C1 segment of cervical spinal cord (tissue), 14 donors: ENCODE results near the gene HINT3.
"Not testable (repeated sequence)": the region's sequence is repeated elsewhere in the genome, so short reads cannot be mapped to it uniquely, and the experiment has no call there.

Source experiments
- DNase-seq, 14 donors: peaks; one replicate each; lab custom pipeline; 2025; lab: John Stamatoyannopoulos, UW

HINT3 gene

GRCh38 chr6:125956506-125957390 is at the start of gene HINT3:
HINT3 (plus strand) TSS chr6:125956770; CDS start chr6:125956978, 208 bp downstream.
- peak; percentile 65 to 96 (median 90) for DNase-seq

GRCh38 chr6:125910527-125910926 is 46.0 kb upstream of the HINT3 start:
- DNase-seq = no peak

GRCh38 chr6:125911051-125911451 is 45.5 kb upstream of the HINT3 start:
- not testable (repeated sequence) for DNase-seq

GRCh38 chr6:125912430-125912829 is 44.1 kb upstream of the HINT3 start:
- DNase-seq = not testable (repeated sequence)

- DNase-seq = no peak
Observed at GRCh38 chr6:125913145-125913544, 43.4 kb upstream of the HINT3 start.

- DNase-seq = no peak
Observed at GRCh38 chr6:125913864-125914351, 42.7 kb upstream of the HINT3 start.

GRCh38 chr6:125918230-125918629 is 38.3 kb upstream of the HINT3 start:
- DNase-seq = no peak

- no peak for DNase-seq
Observed at GRCh38 chr6:125918681-125919566, 37.6 kb upstream of the HINT3 start.

- no peak for DNase-seq
Observed at GRCh38 chr6:125919618-125920017, 37.0 kb upstream of the HINT3 start.

- no peak for DNase-seq
Observed at GRCh38 chr6:125922322-125922860, 34.2 kb upstream of the HINT3 start.

- no peak for DNase-seq
Observed at GRCh38 chr6:125923366-125923877, 33.1 kb upstream of the HINT3 start.

- DNase-seq = no peak
Observed at GRCh38 chr6:125924169-125924568, 32.4 kb upstream of the HINT3 start.

- DNase-seq = no peak
Observed at GRCh38 chr6:125924697-125925358, 31.7 kb upstream of the HINT3 start.

GRCh38 chr6:125926711-125927110 is 29.9 kb upstream of the HINT3 start:
- no peak for DNase-seq

GRCh38 chr6:125927761-125928160 is 28.8 kb upstream of the HINT3 start:
- no peak for DNase-seq

- no peak for DNase-seq
Observed at GRCh38 chr6:125930765-125931418, 25.7 kb upstream of the HINT3 start.

GRCh38 chr6:125931733-125932450 is 24.7 kb upstream of the HINT3 start:
- no peak for DNase-seq

GRCh38 chr6:125932451-125932795 is 24.1 kb upstream of the HINT3 start:
- DNase-seq = no peak

GRCh38 chr6:125935520-125935919 is 21.1 kb upstream of the HINT3 start:
- not testable (repeated sequence) for DNase-seq

GRCh38 chr6:125939026-125939425 is 17.5 kb upstream of the HINT3 start:
- no peak for DNase-seq
